ENCODE measurements around the gene PFKFB2.

PFKFB2 gene

GRCh38 chr1:207077470-207078377, 24.6 kb downstream of the PFKFB2 start:
- no peak overlapping the region for H3K27ac ChIP-seq (ENCODE audit: low read depth, low read length)
- H3K9ac ChIP-seq (ENCODE audit: low read length), result no peak overlapping the region
- H3K4me3 ChIP-seq (ENCODE audit: low read length), result no peak overlapping the region
- H3K36me3 ChIP-seq (ENCODE audit: control insufficient read depth, insufficient read depth, low read length), result no peaks in the 10 kb centered on the region
- H3K27me3 ChIP-seq (ENCODE audit: control insufficient read depth, insufficient read depth, low read length), result no peaks in the 10 kb centered on the region
- H3K4me1 ChIP-seq (ENCODE audit: control insufficient read depth, insufficient read depth, low read length), result no peaks in the 10 kb centered on the region

DNA sequence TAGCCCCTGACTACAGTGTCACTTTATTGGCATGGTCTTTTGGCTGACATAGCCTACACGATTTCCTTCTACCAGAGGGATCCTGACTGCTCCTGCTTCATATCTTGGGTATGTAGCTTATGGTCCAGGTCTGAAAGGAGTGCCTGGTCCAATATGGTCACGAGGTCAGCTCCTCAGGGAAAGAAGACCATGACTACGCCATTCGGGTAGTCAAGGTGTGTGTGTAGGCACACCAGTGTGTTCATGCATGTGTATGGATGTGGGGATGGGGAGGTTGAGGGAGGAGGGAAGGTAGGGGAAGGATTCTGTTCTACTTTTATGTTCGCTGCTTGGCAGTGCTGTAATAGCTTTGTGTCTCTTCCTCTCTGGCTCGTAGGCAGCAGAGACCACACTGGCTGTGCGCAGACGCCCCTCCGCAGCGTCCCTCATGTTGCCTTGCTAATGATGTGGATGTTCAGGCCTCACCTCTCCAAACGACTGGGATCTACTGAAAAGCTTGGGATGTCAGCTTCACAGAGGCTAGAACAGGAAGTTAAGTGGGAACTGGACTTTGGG, 25.6 kb downstream of the PFKFB2 start:
- Histone ChIP-seq H3K36me3 (ENCODE audit: control insufficient read depth, insufficient read depth, low read length) (no peaks in the 10 kb centered on the region), H3K27ac (ENCODE audit: low read depth, low read length) (no peak overlapping the region), H3K27me3 (ENCODE audit: control insufficient read depth, insufficient read depth, low read length) (no peaks in the 10 kb centered on the region), H3K9ac (ENCODE audit: low read length) (no peak overlapping the region), H3K4me1 (ENCODE audit: control insufficient read depth, insufficient read depth, low read length) (no peaks in the 10 kb centered on the region), H3K4me3 (ENCODE audit: low read length) (no peak overlapping the region)

GRCh38 chr1:207079706-207080241, 26.7 kb downstream of the PFKFB2 start:
- H3K27me3 ChIP-seq (ENCODE audit: control insufficient read depth, insufficient read depth, low read length), result no peaks in the 10 kb centered on the region
- no peak overlapping the region for H3K4me3 ChIP-seq (ENCODE audit: low read length)
- no peaks in the 10 kb centered on the region for H3K4me1 ChIP-seq (ENCODE audit: control insufficient read depth, insufficient read depth, low read length)
- H3K27ac ChIP-seq (ENCODE audit: low read depth, low read length), result no peak overlapping the region
- H3K36me3 ChIP-seq (ENCODE audit: control insufficient read depth, insufficient read depth, low read length), result no peaks in the 10 kb centered on the region
- H3K9ac ChIP-seq (ENCODE audit: low read length), result no peak overlapping the region

GRCh38 chr1:207081088-207081487, 28.0 kb downstream of the PFKFB2 start:
- no peaks in the 10 kb centered on the region for H3K4me1 ChIP-seq (ENCODE audit: control insufficient read depth, insufficient read depth, low read length)
- H3K4me3 ChIP-seq (ENCODE audit: low read length), result no peak overlapping the region
- no peak overlapping the region for H3K27ac ChIP-seq (ENCODE audit: low read depth, low read length)
- H3K9ac ChIP-seq (ENCODE audit: low read length), result no peak overlapping the region
- H3K36me3 ChIP-seq (ENCODE audit: control insufficient read depth, insufficient read depth, low read length), result no peaks in the 10 kb centered on the region
- H3K27me3 ChIP-seq (ENCODE audit: control insufficient read depth, insufficient read depth, low read length), result no peaks in the 10 kb centered on the region

- H3K4me1 ChIP-seq (ENCODE audit: control insufficient read depth, insufficient read depth, low read length), result no peaks in the 10 kb centered on the region
- no peaks in the 10 kb centered on the region for H3K36me3 ChIP-seq (ENCODE audit: control insufficient read depth, insufficient read depth, low read length)
- no peak overlapping the region for H3K4me3 ChIP-seq (ENCODE audit: low read length)
- H3K9ac ChIP-seq (ENCODE audit: low read length), result no peak overlapping the region
- no peak overlapping the region for H3K27ac ChIP-seq (ENCODE audit: low read depth, low read length)
- H3K27me3 ChIP-seq (ENCODE audit: control insufficient read depth, insufficient read depth, low read length), result no peaks in the 10 kb centered on the region
Observed at GRCh38 chr1:207081806-207082205, 28.7 kb downstream of the PFKFB2 start.

DNA sequence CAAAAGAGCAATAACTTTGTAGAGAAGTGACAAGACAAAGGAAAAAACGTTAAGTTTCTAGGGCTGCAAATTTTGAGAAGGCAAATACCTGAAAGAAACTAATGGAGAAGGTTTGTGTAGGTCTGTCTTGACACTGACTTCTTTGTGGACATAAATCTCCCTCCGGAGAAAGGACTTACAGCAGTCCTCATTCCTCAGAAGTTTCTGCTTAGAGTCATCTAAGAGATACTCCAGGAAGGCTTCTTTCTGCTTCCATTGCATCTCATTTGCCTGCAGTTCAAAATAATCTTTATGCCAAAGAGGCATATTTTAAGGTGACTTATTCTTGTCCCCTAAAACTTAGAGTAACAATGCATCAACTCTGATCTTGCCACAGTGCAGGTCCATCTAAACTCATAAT, 31.2 kb downstream of the PFKFB2 start:
- H3K27ac ChIP-seq (ENCODE audit: low read depth, low read length), result no peak overlapping the region
- H3K4me1 ChIP-seq (ENCODE audit: control insufficient read depth, insufficient read depth, low read length), result no peaks in the 10 kb centered on the region
- H3K27me3 ChIP-seq (ENCODE audit: control insufficient read depth, insufficient read depth, low read length), result no peaks in the 10 kb centered on the region
- no peak overlapping the region for H3K9ac ChIP-seq (ENCODE audit: low read length)
- no peaks in the 10 kb centered on the region for H3K36me3 ChIP-seq (ENCODE audit: control insufficient read depth, insufficient read depth, low read length)
- no peak overlapping the region for H3K4me3 ChIP-seq (ENCODE audit: low read length)

GRCh38 chr1:207084701-207085180, 31.7 kb downstream of the PFKFB2 start:
- H3K4me3 ChIP-seq (ENCODE audit: low read length), result no peak overlapping the region
- H3K27ac ChIP-seq (ENCODE audit: low read depth, low read length), result no peak overlapping the region
- no peak overlapping the region for H3K9ac ChIP-seq (ENCODE audit: low read length)

GRCh38 chr1:207085887-207086286, 32.8 kb downstream of the PFKFB2 start:
- Histone ChIP-seq H3K9ac (ENCODE audit: low read length) (no peak overlapping the region), H3K27me3 (ENCODE audit: control insufficient read depth, insufficient read depth, low read length) (no peaks in the 10 kb centered on the region), H3K36me3 (ENCODE audit: control insufficient read depth, insufficient read depth, low read length) (no peaks in the 10 kb centered on the region), H3K27ac (ENCODE audit: low read depth, low read length) (no peak overlapping the region), H3K4me1 (ENCODE audit: control insufficient read depth, insufficient read depth, low read length) (no peaks in the 10 kb centered on the region), H3K4me3 (ENCODE audit: low read length) (no peak overlapping the region)

More at GRCh38 chr1:207084701-207085180, 31.7 kb downstream of the PFKFB2 start:
- H3K27me3 ChIP-seq (ENCODE audit: control insufficient read depth, insufficient read depth, low read length), result no peaks in the 10 kb centered on the region
- H3K4me1 ChIP-seq (ENCODE audit: control insufficient read depth, insufficient read depth, low read length), result no peaks in the 10 kb centered on the region
- no peaks in the 10 kb centered on the region for H3K36me3 ChIP-seq (ENCODE audit: control insufficient read depth, insufficient read depth, low read length)

DNA sequence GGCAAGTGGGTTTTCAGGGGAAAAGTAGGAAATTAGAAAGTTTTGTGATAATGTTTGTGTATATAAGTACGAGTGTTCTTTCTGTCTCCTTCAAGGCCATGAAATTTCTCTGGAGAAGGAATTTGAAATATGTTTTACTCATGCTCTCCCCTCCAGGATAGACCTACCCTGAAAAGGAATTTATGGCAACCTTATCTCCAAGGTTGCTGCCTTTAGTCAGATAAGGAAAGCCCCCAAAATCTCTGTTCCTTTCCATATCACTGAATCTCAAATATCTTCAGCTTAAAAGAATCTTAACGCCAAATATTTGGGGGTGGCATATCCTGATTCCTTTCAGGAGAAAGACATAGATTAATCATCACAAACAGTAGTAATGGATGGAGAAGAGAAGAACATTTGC, 35.1 kb downstream of the PFKFB2 start:
- Histone ChIP-seq H3K9ac (ENCODE audit: low read length) (no peak overlapping the region), H3K4me1 (ENCODE audit: control insufficient read depth, insufficient read depth, low read length) (no peaks in the 10 kb centered on the region), H3K27me3 (ENCODE audit: control insufficient read depth, insufficient read depth, low read length) (no peaks in the 10 kb centered on the region), H3K27ac (ENCODE audit: low read depth, low read length) (no peak overlapping the region), H3K4me3 (ENCODE audit: low read length) (no peak overlapping the region), H3K36me3 (ENCODE audit: control insufficient read depth, insufficient read depth, low read length) (no peaks in the 10 kb centered on the region)

DNA sequence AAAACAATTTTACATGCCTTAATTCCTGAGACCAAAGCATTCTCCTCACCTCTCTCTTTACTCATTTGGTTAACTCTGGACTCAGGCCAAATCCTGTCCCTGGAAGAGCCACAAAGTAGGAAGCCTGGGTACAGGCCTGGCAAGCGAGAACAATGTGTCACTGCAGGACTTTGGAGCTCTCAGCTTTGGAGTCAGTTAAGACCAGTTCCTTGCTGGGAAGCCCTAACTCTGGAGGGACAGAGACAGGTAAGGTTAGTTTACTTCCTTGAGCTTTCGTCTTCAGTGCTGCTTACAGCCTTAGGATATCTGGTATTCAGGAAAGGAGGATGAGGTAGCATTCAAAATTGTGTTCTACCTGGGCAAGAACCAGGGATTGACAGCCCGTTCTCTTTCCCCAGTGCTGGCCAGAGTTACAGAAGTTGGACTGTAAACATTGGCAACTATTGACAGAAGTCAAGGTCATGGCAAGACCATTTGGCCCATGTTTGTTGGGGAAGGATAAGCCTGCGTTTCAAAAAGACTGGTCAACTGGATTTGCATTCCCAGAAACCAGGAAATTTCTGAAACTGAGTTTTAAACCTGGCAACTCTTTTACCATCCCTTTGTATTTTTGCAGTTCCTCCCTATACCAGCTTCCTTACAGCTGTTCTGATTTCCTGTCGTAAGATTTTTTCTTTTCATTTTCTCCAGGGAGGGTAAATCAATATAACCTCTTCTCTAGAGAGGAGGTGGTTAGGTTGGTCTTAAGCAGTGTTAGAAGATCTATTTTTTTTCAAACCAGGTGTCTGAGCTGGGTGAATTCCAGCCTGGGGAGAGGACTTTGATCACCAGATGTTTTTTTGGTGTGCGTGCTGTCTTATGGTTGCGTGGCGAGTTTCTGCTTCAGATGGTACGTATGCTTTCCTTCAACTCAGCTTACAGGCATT, 35.9 kb downstream of the PFKFB2 start, which contains the start of gene C4BPB:
TSS of gene C4BPB (plus strand) at position 160 of the 926 bp plus-strand sequence. CDS start at position 832, 672 bp downstream.
- no peak within 1 kb of the TSS for H3K27ac ChIP-seq (ENCODE audit: low read depth, low read length)
- no peaks in the 10 kb centered on the region for H3K4me1 ChIP-seq (ENCODE audit: control insufficient read depth, insufficient read depth, low read length)
- no peaks in the 10 kb centered on the region for H3K36me3 ChIP-seq (ENCODE audit: control insufficient read depth, insufficient read depth, low read length)
- no peak within 1 kb of the TSS for H3K9ac ChIP-seq (ENCODE audit: low read length)
- H3K4me3 ChIP-seq (ENCODE audit: low read length), result no peak within 1 kb of the TSS
- H3K27me3 ChIP-seq (ENCODE audit: control insufficient read depth, insufficient read depth, low read length), result no peaks in the 10 kb centered on the region

GRCh38 chr1:207089627-207090355, 36.7 kb downstream of the PFKFB2 start:
- no peaks in the 10 kb centered on the region for H3K36me3 ChIP-seq (ENCODE audit: control insufficient read depth, insufficient read depth, low read length)
- H3K27ac ChIP-seq (ENCODE audit: low read depth, low read length), result no peak overlapping the region
- H3K27me3 ChIP-seq (ENCODE audit: control insufficient read depth, insufficient read depth, low read length), result no peaks in the 10 kb centered on the region
- no peak overlapping the region for H3K4me3 ChIP-seq (ENCODE audit: low read length)
- H3K9ac ChIP-seq (ENCODE audit: low read length), result no peak overlapping the region
- H3K4me1 ChIP-seq (ENCODE audit: control insufficient read depth, insufficient read depth, low read length), result no peaks in the 10 kb centered on the region

All from rectal smooth muscle tissue (tissue), 1 donor.